ENCODE measurements around the gene HYKK. TPM values are rescaled to one million over a fixed set of nuclear protein-coding genes. Genes with fewer than 3 reads are reported as not detected.

The HYKK gene
- total RNA-seq, 4 donors from 2014 or later = 0.87 to 6.6 (median 4.4) TPM

DNA sequence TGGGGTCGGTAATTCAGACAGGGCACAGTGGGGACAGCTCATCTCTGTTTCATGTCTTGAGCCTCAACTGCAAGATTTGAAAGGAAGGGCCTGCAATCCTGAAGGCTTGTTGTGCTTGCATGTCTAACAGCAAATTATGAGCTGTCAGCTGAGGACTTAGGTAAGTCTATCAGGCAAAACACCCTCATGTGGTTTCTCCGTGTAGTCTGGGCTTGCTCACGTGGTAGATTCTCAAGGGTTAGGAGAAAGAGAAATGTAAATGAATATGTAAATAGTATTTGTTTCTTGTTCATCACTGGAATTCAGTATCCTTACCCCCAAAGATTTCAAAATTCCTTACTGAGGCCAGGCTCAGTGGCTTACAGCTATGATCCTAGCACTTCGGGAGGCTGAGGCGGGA is 30.1 kb upstream of the HYKK start:
- no peaks in the 10 kb centered on the region for H3K4me1 ChIP-seq
- no peaks in the 10 kb centered on the region for H3K9me3 ChIP-seq
- H3K27ac ChIP-seq = no peak overlapping the region
- intact Hi-C loops (cut with DNase I; ENCODE audit: low total_unique reads) = no loop called here
- H3K4me3 ChIP-seq = no peak overlapping the region
- DNase-seq = no peak
- in situ Hi-C loops (cut with MboI; ENCODE audit: low sequenced_read_pairs in 4 of 4) = no loop called here
- H3K27me3 ChIP-seq = no peaks in the 10 kb centered on the region
- peaks cover 0 to 83% of the 10 kb centered on the region in 2 donors for H3K36me3 ChIP-seq
- TF ChIP-seq POLR2A (IDR thresholded peaks at IDR 0.05) = no peak
- TF ChIP-seq, protein P1, sequence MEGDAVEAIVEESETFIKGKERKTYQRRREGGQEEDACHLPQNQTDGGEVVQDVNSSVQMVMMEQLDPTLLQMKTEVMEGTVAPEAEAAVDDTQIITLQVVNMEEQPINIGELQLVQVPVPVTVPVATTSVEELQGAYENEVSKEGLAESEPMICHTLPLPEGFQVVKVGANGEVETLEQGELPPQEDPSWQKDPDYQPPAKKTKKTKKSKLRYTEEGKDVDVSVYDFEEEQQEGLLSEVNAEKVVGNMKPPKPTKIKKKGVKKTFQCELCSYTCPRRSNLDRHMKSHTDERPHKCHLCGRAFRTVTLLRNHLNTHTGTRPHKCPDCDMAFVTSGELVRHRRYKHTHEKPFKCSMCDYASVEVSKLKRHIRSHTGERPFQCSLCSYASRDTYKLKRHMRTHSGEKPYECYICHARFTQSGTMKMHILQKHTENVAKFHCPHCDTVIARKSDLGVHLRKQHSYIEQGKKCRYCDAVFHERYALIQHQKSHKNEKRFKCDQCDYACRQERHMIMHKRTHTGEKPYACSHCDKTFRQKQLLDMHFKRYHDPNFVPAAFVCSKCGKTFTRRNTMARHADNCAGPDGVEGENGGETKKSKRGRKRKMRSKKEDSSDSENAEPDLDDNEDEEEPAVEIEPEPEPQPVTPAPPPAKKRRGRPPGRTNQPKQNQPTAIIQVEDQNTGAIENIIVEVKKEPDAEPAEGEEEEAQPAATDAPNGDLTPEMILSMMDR (IDR thresholded peaks at IDR 0.05 in 4 of 5, conservative IDR thresholded peaks at IDR 0.05 in 1 of 5) = no peak
- ATAC-seq = no peak

DNA sequence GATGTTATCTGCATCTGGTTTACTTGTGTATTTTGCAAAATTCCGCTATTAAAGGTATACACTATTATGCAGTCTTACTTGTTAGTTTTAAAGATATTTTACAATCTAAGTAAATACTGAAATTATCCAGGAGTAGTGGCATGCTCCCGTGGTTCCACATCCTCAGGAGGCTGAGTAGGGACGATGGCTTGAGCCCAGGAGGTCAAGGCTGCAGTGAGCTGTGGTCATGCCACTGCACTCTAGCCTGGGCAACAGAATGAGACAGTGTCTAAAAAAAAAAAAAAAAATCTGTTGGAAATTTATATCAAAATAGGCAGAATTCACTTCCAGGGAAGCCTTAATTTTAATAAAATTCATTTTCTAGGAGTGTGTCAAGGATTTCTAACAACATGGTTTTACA is 27.7 kb upstream of the HYKK start:
- H3K27me3 ChIP-seq = no peaks in the 10 kb centered on the region
- in situ Hi-C loops (cut with MboI; ENCODE audit: low sequenced_read_pairs in 4 of 4) = no loop called here
- ATAC-seq (no peak), DNase-seq (no peak)
- H3K36me3 ChIP-seq = peaks cover 0 to 85% of the 10 kb centered on the region in 2 donors
- TF ChIP-seq, protein P1 (IDR thresholded peaks at IDR 0.05 in 4 of 5, conservative IDR thresholded peaks at IDR 0.05 in 1 of 5) = no peak
- no peak for TF ChIP-seq POLR2A (IDR thresholded peaks at IDR 0.05)
- no peaks in the 10 kb centered on the region for H3K4me1 ChIP-seq
- intact Hi-C loops (cut with DNase I; ENCODE audit: low total_unique reads) = loop anchor here (5.0 kb wide), 1 partner anchor 172 kb away; no protein-coding TSS in a partner anchor
- no peaks in the 10 kb centered on the region for H3K9me3 ChIP-seq
- no peak overlapping the region for H3K4me3 ChIP-seq
- H3K27ac ChIP-seq = no peak overlapping the region

DNA sequence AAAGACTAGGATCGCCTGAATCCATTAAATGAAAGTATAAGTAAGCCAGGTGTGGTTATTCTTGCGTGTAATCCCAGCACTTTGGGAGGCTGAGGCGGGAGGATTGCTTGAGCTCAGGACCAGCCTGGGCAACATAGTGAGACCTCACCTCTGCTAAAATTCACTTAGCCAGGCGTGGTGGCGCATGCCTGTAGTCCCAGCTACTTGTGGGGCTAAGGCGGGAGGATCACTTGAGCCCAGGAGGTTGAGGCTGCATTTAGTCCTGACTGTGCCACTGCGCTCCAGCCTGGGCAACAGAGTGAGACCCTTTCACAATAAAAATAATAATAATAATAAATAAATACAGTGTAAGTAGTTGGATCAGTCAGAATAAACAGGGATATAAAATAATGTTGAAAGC is 25.5 kb upstream of the HYKK start:
- DNase-seq (no peak), ATAC-seq (no peak)
- H3K27ac ChIP-seq = no peak overlapping the region
- H3K9me3 ChIP-seq = no peaks in the 10 kb centered on the region
- intact Hi-C loops (cut with DNase I; ENCODE audit: low total_unique reads) (loop anchor here (5.0 kb wide), 1 partner anchor 175 kb away; no protein-coding TSS in a partner anchor), in situ Hi-C loops (cut with MboI; ENCODE audit: low sequenced_read_pairs in 4 of 4) (no loop called here)
- no peak overlapping the region for H3K4me3 ChIP-seq
- no peak for TF ChIP-seq POLR2A (IDR thresholded peaks at IDR 0.05)
- TF ChIP-seq, protein P1 (IDR thresholded peaks at IDR 0.05 in 4 of 5, conservative IDR thresholded peaks at IDR 0.05 in 1 of 5) = no peak
- H3K27me3 ChIP-seq = no peaks in the 10 kb centered on the region
- H3K36me3 ChIP-seq = peaks cover 0 to 88% of the 10 kb centered on the region in 2 donors
- no peaks in the 10 kb centered on the region for H3K4me1 ChIP-seq

DNA sequence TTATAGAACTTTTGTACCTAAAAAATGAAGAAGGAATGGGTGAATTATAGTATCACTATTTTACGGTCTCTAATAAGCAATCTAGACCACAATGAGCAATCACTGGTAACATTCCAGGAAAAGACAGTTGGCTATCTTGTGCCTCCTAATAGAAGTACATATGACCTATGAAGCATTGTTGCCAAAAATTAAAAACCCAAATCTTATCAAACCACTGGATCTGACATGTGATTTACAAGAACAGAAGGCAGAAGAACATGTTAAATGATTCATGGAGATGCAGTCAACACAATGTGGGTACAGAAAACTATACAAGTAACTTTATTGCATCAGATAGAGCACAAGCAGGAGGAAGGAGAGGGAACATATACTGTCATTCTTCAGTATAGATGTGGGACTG is 14.5 kb upstream of the HYKK start:
- no peaks in the 10 kb centered on the region for H3K27me3 ChIP-seq
- H3K36me3 ChIP-seq = peaks cover 0 to 97% of the 10 kb centered on the region in 2 donors
- no peak overlapping the region for H3K4me3 ChIP-seq
- H3K9me3 ChIP-seq = no peaks in the 10 kb centered on the region
- no peak overlapping the region for H3K27ac ChIP-seq
- DNase-seq (no peak), ATAC-seq (no peak)
- TF ChIP-seq, protein P1 (IDR thresholded peaks at IDR 0.05 in 4 of 5, conservative IDR thresholded peaks at IDR 0.05 in 1 of 5) = no peak
- no peak for TF ChIP-seq POLR2A (IDR thresholded peaks at IDR 0.05)
- H3K4me1 ChIP-seq = no peaks in the 10 kb centered on the region
- intact Hi-C loops (cut with DNase I; ENCODE audit: low total_unique reads) = no loop called here
- in situ Hi-C loops (cut with MboI; ENCODE audit: low sequenced_read_pairs in 4 of 4) = no loop called here

DNA sequence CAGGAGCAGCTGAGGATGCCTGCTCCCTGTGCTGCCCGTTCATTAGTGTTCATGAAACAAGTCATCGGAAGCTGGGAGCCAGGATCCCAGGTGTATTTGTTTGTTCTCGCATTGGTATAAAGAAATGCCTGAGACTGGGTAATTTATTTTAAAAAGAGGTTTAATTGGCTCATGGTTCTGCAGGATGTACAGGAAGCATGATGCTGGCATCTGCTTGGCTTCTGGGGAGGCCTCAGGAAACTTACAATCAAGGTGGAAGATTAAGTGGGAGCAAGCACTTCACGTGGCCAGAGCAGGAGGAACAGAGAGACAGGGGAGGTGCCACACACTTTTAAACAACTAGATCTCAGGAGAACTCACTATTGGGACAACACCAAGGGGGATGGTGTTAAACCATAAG is 5.5 kb upstream of the HYKK start:
- in situ Hi-C loops (cut with MboI; ENCODE audit: low sequenced_read_pairs in 4 of 4) = no loop called here
- Histone ChIP-seq H3K27ac (no peak overlapping the region), H3K27me3 (no peaks in the 10 kb centered on the region), H3K9me3 (no peaks in the 10 kb centered on the region), H3K4me3 (no peak overlapping the region), H3K36me3 (peaks cover 0 to 40% of the 10 kb centered on the region in 2 donors), H3K4me1 (no peaks in the 10 kb centered on the region)
- no peak for TF ChIP-seq POLR2A (IDR thresholded peaks at IDR 0.05)
- TF ChIP-seq, protein P1 (IDR thresholded peaks at IDR 0.05 in 4 of 5, conservative IDR thresholded peaks at IDR 0.05 in 1 of 5) = no peak
- DNase-seq (no peak), ATAC-seq (no peak)
- intact Hi-C loops (cut with DNase I; ENCODE audit: low total_unique reads) = no loop called here

All from gastrocnemius medialis (tissue), 4 donors.